Measurements from ENCODE around the gene KCNK17.

DNA sequence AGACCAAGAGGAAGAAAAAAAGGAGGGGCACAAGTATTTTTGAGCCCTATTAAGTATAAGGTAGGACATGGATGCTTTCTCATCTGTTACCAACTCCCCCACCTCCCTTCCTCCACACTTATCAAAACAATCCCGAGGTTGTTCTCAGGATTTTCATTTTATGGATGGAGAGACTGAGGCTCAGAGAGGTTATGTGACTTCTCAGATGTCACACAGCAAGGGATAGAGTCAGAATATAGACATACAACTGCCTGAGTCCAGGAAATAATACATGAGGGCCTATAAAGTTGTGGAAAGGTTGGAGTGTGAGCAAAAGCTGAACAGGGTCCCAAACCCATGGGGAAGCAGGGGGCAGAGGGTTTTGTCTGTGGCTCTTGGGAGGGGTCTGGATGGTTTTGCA lies 19.3 kb downstream of the KCNK17 start:
- TF ChIP-seq, protein P1, sequence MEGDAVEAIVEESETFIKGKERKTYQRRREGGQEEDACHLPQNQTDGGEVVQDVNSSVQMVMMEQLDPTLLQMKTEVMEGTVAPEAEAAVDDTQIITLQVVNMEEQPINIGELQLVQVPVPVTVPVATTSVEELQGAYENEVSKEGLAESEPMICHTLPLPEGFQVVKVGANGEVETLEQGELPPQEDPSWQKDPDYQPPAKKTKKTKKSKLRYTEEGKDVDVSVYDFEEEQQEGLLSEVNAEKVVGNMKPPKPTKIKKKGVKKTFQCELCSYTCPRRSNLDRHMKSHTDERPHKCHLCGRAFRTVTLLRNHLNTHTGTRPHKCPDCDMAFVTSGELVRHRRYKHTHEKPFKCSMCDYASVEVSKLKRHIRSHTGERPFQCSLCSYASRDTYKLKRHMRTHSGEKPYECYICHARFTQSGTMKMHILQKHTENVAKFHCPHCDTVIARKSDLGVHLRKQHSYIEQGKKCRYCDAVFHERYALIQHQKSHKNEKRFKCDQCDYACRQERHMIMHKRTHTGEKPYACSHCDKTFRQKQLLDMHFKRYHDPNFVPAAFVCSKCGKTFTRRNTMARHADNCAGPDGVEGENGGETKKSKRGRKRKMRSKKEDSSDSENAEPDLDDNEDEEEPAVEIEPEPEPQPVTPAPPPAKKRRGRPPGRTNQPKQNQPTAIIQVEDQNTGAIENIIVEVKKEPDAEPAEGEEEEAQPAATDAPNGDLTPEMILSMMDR (conservative IDR thresholded peaks at IDR 0.05 in 1 of 2, IDR thresholded peaks at IDR 0.05 in 1 of 2; ENCODE audit: extremely low read depth in 1 of 2, insufficient read depth in 1 of 2, low read depth in 1 of 2, low read length in 2 of 2): no peak
- TF ChIP-seq EZH2 (IDR thresholded peaks at IDR 0.05; ENCODE audit: borderline replicate concordance, low read length): no peak

Data from mammary epithelial cell (primary cell).